Right atrium auricular region (tissue), 2 donors: Measurements from ENCODE around the gene TSEN54. TPM values are rescaled to one million over a fixed set of nuclear protein-coding genes. Genes with fewer than 3 reads are reported as not detected.
"Not testable (repeated sequence)": the region's sequence is repeated elsewhere in the genome, so short reads cannot be mapped to it uniquely, and the experiment has no call there.

ENCODE experiments used
- DNase-seq: peaks from one replicate; pipeline ENCODE4 v3.0.0-alpha.2; 2019; ENCODE audit warnings: low spot score
- H3K27ac ChIP-seq, 2 donors: fragments of 200-600 bp; sonication (generic); 1 replicate in 1 of 2; 2 replicates in 1 of 2; pipeline ENCODE4 v1.5.1; 2016 to 2019
- H3K27me3 ChIP-seq, 2 donors: fragments of 200-600 bp; sonication (generic); one replicate each; pipeline versions ENCODE4 v1.5.1 to v1.6.0; 2017 to 2019
- H3K36me3 ChIP-seq: fragments of 200-600 bp; sonication (generic); one replicate; pipeline ENCODE4 v1.5.1; 2016
- H3K4me1 ChIP-seq, 2 donors: fragments of 200-600 bp; sonication (generic); one replicate each; pipeline versions ENCODE4 v1.5.1 to v1.6.0; 2017 to 2019
- H3K4me3 ChIP-seq, 2 donors: fragments of 200-600 bp; sonication (generic); 1 replicate in 1 of 2; 2 replicates in 1 of 2; pipeline ENCODE4 v1.5.1; 2017 to 2019; ENCODE audit warnings: mild to moderate bottlenecking in 1 of 2, moderate library complexity in 1 of 2
- H3K9me3 ChIP-seq, 2 donors: fragments of 200-600 bp; sonication (generic); one replicate each; pipeline ENCODE4 v1.5.1; 2019
- total RNA-seq, 2 donors: library from RNA; depleted of rRNA; stranded (reverse); fragments of >200 nt; gene quantifications; one replicate each; pipeline ENCODE4 v1.1.0, GENCODE V29; 2016
- TF ChIP-seq, protein P1 (sequence below), 2 donors: fragments of 200-600 bp; sonication (generic); IDR thresholded peaks; one replicate each; pipeline ENCODE4 v1.5.1; 2019; ENCODE audit warnings: antibody characterized with exemption in 2 of 2

TSEN54 gene
- total RNA-seq, 2 donors from 2014 or later: 9.6 to 13.8 TPM

DNA sequence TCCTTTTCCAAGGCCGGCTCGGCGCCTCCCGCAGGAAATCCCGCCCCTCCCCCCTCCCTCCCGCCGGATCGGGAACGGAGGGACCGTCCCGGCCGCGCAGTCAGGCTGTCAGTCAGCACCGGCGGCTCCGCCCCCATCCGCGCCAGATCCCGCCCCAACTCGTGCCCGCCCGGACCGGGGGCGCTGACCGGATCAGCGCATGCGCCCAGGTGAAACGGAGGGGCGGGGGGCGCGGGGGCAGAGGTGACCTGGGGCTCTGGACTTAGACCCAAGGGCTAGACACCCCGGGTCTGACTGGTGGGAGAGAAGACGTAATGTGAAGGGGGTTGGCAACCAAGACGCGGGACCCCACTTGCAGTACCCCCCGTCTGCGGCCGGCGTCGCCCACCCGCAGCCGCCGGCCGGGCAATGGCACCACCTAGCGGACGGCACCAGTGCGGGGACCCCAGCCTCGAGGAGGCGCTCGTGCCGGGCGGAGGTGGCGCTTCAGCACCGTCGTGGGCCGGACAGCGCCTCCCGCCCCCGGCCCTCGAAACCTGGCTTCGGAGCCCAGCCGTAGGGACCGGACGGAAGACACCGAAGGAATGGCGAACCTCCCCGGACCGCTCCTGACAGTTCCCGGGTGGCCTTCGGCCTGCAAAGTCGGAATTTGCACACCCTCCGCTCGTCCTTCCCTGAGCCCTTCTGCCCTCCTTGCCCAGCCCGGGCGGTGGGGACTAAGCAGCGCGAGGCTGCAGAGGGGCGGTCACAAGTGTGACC is 653 bp upstream of the TSEN54 start, which contains the start of gene CASKIN2:
Gene CASKIN2 (minus strand): TSS at position 42 of the 759 bp plus-strand sequence. CDS start 1,733 bp downstream, outside the sequence.
- TF ChIP-seq, protein P1, sequence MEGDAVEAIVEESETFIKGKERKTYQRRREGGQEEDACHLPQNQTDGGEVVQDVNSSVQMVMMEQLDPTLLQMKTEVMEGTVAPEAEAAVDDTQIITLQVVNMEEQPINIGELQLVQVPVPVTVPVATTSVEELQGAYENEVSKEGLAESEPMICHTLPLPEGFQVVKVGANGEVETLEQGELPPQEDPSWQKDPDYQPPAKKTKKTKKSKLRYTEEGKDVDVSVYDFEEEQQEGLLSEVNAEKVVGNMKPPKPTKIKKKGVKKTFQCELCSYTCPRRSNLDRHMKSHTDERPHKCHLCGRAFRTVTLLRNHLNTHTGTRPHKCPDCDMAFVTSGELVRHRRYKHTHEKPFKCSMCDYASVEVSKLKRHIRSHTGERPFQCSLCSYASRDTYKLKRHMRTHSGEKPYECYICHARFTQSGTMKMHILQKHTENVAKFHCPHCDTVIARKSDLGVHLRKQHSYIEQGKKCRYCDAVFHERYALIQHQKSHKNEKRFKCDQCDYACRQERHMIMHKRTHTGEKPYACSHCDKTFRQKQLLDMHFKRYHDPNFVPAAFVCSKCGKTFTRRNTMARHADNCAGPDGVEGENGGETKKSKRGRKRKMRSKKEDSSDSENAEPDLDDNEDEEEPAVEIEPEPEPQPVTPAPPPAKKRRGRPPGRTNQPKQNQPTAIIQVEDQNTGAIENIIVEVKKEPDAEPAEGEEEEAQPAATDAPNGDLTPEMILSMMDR (IDR thresholded peaks at IDR 0.05): peak; percentile 98
- H3K36me3 ChIP-seq: peaks cover 24% of the 10 kb centered on the region
- H3K4me3 ChIP-seq: peak within 1 kb of the TSS; percentile 95 to 99
- H3K27ac ChIP-seq: peak within 1 kb of the TSS; percentile 93 to 97
- H3K9me3 ChIP-seq: no peaks in the 10 kb centered on the region
- peaks cover 0 to 52% of the 10 kb centered on the region in 2 donors for H3K4me1 ChIP-seq
- DNase-seq: peak; percentile 92
- no peaks in the 10 kb centered on the region for H3K27me3 ChIP-seq

DNA sequence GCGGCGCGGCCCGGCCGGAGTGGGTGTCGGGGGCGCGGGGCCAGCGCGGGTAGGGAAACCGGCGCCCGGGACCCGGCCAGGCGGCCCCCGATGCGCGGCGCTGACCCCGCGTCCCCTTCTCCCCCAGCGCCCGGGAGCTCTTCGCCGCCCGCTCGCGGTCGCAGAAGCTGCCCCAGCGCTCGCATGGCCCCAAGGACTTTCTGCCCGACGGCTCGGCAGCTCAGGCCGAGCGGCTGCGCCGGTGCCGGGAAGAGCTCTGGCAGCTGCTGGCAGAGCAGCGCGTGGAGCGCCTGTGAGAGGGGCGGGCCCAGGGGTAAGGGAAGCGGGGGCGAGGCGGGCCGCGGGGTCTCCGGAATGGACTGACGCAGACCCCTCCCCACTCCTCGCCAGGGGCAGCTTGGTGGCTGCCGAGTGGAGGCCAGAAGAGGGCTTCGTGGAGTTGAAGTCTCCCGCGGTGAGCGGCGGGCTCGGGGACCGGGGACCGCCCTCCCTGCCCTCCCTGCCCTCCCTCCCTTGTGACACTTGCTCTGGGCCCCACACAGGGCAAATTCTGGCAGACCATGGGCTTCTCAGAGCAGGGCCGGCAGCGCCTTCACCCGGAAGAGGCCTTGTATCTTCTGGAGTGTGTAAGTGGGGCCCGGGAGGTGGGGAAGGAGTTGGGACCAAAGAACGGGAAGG is 430 bp downstream of the TSEN54 start:
- H3K36me3 ChIP-seq: peaks cover 25% of the 10 kb centered on the region
- TF ChIP-seq, protein P1 (IDR thresholded peaks at IDR 0.05): no peak
- H3K4me3 ChIP-seq: peak overlapping the region; percentile 95 to 99
- H3K9me3 ChIP-seq: no peaks in the 10 kb centered on the region
- DNase-seq: no peak
- H3K4me1 ChIP-seq: peaks cover 0 to 41% of the 10 kb centered on the region in 2 donors
- no peaks in the 10 kb centered on the region for H3K27me3 ChIP-seq
- H3K27ac ChIP-seq: peak overlapping the region; percentile 42 to 75

DNA sequence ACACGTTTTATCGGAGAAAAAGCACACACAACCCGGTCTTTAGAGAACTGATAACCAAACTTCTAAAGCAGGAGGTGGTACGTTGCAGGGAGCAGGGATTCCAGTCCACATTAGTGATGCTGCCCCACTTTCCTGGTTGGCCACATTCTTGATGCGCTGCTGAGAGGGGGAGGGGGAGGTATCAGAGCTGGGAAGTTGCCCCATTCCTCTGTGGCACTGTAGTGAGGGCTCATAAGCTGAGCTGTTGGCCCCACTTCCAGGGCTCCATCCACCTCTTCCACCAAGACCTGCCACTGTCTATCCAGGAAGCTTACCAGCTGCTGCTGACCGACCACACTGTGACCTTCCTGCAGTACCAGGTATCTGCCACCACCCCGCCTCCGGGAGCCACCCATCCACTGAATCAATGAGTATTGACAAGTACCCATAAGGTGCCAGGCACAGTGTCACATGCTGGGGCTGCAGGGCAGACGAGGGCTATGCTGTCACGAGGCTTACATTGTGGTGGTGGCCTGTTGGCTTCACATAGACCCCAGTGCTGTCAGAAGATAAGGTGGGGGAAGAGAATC is 1.1 kb downstream of the TSEN54 start:
- DNase-seq: no peak
- H3K27ac ChIP-seq: peak overlapping the region in 1 of 2 donors; percentile 75

DNA sequence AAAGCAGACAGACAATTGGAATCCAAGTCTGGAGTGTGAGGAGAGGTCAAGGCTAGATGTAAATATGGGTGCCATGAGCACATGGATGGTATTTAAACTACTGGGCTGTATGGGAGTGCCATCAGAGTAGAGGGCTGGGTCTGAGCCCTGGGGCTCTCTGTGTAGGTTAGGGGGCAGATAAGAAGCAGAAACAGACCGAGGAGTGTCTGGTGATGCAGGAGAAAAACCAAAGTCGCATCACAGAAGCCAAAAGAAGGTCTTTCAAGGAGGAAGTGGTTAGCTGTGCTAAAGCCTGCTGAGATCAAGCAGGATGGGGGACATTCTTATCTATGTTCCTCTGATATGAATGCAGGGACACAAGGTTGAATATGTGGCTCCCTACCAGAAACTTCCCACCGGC is 1.9 kb downstream of the TSEN54 start:
- Histone ChIP-seq H3K4me1 (peaks cover 0 to 26% of the 10 kb centered on the region in 2 donors), H3K27ac (no peak overlapping the region), H3K9me3 (no peaks in the 10 kb centered on the region), H3K27me3 (no peaks in the 10 kb centered on the region), H3K4me3 (no peak overlapping the region), H3K36me3 (peaks cover 22% of the 10 kb centered on the region)
- TF ChIP-seq, protein P1 (IDR thresholded peaks at IDR 0.05): no peak
- DNase-seq: no peak

More for the DNA sequence above, 1.1 kb downstream of the TSEN54 start:
- no peaks in the 10 kb centered on the region for H3K9me3 ChIP-seq
- H3K36me3 ChIP-seq: peaks cover 28% of the 10 kb centered on the region
- TF ChIP-seq, protein P1 (IDR thresholded peaks at IDR 0.05): no peak
- peaks cover 0 to 34% of the 10 kb centered on the region in 2 donors for H3K4me1 ChIP-seq
- H3K4me3 ChIP-seq: peak overlapping the region; percentile 95 to 99
- no peaks in the 10 kb centered on the region for H3K27me3 ChIP-seq

DNA sequence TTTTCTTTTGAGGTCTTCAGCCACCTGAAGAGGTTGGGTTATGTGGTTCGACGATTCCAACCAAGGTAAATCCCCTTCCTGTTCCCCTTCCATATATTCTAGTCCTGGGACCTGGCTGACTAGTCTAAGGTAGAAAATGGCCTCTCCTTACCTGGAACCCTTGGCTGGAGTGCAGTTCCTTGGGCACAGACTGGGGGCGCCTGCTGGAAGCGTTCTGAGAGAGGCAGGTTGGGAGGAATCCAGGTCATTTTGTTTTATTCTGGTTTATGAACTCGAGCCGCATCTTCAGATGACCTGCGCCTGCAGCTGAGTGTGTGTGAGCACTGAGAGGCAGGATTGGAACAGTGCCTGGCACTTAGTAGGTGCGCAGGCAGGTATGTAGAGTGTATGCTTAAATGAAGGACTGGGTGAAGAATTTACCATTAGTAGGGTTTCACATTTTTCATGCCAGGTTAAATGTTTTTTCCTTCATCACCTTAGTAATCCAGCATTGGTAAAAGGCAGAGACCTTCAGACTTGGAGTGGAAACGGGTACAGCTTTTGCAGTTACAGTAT is 2.7 kb downstream of the TSEN54 start:
- H3K4me3 ChIP-seq: no peak overlapping the region
- H3K9me3 ChIP-seq: no peaks in the 10 kb centered on the region
- H3K4me1 ChIP-seq: peaks cover 0 to 18% of the 10 kb centered on the region in 2 donors
- TF ChIP-seq, protein P1 (IDR thresholded peaks at IDR 0.05): no peak
- H3K27me3 ChIP-seq: no peaks in the 10 kb centered on the region
- H3K36me3 ChIP-seq: peaks cover 15% of the 10 kb centered on the region
- H3K27ac ChIP-seq: no peak overlapping the region
- DNase-seq: no peak

DNA sequence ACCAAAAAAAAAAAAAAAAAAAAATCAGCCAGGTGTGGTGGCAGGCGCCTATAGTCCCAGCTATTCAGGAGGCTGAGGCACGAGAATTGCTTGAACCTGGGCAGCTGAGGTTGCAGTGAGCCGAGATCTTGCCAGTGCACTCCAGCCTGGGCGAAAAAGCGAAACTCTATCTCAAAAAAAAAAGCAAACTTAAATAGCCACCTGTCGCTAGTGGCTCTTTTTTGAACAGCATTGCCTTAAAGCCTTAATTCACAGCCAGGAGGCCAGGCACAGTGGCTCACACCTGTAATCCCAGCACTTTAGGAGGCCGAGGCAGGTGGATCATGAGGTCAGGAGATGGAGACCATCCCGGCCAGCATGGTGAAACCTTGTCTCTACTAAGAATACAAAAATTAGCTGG is 4.1 kb downstream of the TSEN54 start:
- not testable (repeated sequence) for DNase-seq, H3K4me3 ChIP-seq, H3K27me3 ChIP-seq, H3K27ac ChIP-seq, H3K9me3 ChIP-seq
- Histone ChIP-seq H3K36me3 (peaks cover 15% of the 10 kb centered on the region), H3K4me1 (peaks cover 0 to 18% of the 10 kb centered on the region in 2 donors)
